ENCODE data around the gene RRP8. TPM values are rescaled to one million over a fixed set of nuclear protein-coding genes. Genes with fewer than 3 reads are reported as not detected.

Gene RRP8
- polyA plus RNA-seq, 1 donor from 2014 or later: 23.4 TPM

DNA sequence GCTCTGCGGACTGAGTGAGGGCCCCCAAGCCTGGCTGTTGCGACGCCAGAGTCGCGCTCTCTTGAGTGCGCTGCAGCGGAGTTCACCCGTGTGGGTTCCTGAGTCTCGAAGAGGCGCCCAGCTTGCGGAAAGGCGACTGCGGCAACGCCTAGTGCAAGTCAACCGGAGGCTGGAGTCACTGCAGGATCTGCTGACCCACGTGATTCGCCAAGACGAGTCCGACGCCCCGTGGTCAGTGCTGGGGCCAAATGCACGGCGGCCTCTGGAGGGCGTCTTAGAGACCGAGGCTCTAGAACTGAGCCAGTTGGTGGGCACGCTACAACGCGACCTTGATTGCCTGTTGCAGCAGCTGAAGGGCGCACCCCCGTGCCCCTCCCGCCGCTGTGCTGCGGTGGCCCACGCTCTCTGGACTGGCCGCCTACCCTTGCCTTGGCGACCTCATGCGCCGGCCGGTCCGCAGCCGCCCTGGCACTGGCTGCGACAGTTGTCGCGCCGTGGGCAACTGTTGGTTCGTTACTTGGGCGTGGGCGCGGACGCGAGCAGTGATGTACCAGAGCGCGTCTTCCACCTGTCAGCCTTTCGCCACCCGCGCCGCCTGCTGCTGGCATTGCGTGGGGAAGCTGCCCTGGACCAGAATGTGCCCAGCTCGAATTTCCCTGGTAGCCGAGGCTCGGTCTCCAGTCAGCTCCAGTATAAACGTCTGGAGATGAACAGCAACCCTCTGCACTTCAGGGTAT lies 32.6 kb downstream of the RRP8 start:
- Histone ChIP-seq H4K20me1 (ENCODE audit: insufficient read depth) (no peaks in the 10 kb centered on the region), H3K36me3 (ENCODE audit: insufficient read depth, low read length) (no peaks in the 10 kb centered on the region), H3K9me3 (ENCODE audit: low read length) (no peaks in the 10 kb centered on the region), H3K27ac (ENCODE audit: low read length) (no peak overlapping the region), H3K27me3 (ENCODE audit: insufficient read depth, low read depth, low read length) (no peaks in the 10 kb centered on the region), H3F3A (ENCODE audit: insufficient read depth, low read length, poor library complexity, severe bottlenecking) (no peaks in the 10 kb centered on the region), H3K4me2 (ENCODE audit: low read length) (no peak overlapping the region), H3K9ac (ENCODE audit: low read length) (no peak overlapping the region), H3K79me2 (replicated peaks; ENCODE audit: insufficient read depth, low read length) (no peaks in the 10 kb centered on the region), H2AFZ (ENCODE audit: low read depth, low read length) (no peak overlapping the region), H3K9me2 (ENCODE audit: insufficient read depth, low read length) (no peaks in the 10 kb centered on the region), H3K4me3 (ENCODE audit: low read length) (no peak overlapping the region)
- no peak for TF ChIP-seq EZH2 (IDR thresholded peaks at IDR 0.05; ENCODE audit: borderline replicate concordance, insufficient read depth, low read length, poor library complexity, severe bottlenecking)
- TF ChIP-seq, protein P1, sequence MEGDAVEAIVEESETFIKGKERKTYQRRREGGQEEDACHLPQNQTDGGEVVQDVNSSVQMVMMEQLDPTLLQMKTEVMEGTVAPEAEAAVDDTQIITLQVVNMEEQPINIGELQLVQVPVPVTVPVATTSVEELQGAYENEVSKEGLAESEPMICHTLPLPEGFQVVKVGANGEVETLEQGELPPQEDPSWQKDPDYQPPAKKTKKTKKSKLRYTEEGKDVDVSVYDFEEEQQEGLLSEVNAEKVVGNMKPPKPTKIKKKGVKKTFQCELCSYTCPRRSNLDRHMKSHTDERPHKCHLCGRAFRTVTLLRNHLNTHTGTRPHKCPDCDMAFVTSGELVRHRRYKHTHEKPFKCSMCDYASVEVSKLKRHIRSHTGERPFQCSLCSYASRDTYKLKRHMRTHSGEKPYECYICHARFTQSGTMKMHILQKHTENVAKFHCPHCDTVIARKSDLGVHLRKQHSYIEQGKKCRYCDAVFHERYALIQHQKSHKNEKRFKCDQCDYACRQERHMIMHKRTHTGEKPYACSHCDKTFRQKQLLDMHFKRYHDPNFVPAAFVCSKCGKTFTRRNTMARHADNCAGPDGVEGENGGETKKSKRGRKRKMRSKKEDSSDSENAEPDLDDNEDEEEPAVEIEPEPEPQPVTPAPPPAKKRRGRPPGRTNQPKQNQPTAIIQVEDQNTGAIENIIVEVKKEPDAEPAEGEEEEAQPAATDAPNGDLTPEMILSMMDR (IDR thresholded peaks at IDR 0.05; ENCODE audit: poor library complexity, severe bottlenecking): no peak

DNA sequence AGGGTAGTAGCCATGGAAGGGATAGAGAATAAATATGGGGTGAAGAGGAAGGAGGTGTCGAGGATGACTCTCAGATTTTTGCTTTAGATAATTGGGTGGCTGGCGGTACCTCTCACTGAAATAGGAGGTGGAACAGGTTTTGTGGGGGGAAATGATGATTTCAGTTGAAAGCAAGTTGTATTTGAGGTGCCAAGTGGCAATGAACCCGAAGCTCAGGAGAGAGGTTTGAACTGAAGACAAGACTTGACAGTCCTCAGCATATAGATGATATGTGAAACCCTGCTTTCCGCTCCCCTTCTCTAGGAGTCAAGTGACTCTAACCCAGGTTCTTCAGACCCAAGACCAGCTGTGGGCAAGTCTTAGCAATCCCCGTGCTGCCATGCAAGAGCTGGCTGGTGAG lies 33.7 kb downstream of the RRP8 start:
- H3K4me3 ChIP-seq (ENCODE audit: low read length): no peak overlapping the region

DNA sequence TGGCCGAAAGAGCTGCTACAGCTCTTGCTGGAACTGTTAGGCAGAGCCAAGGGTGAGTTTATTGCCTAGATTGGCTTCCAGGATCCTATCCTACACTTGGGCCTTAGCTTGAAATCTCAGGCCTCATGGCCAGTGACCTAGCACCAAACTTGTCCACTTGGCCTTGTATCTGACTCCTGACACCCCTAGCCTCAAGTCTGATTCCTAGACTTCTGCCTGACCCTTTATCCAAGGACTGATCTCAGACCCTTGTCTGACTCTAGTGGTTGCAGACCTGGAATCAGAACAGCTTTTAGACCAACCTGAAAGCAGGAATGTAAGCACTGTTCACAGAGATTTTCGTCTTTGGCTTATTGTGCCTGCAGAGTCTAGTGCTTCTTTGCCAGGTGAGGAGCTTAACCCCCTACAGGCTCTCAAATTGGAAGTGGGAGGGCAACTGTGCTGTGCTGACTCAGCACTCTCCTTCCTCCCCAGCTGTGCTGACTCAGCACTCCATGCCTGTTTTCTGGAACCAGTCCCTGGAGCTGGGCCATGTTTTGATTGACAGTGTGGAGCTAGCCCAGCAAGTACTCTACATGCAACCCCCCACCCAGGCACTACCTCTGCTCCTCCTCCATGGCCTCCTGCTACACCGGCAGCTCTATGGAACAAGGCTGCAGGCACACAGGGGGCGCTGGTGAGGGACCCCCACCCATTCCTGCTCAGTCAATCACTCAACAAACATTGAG lies 35.1 kb downstream of the RRP8 start:
- Histone ChIP-seq H3K4me3 (ENCODE audit: low read length) (no peak overlapping the region), H4K20me1 (ENCODE audit: insufficient read depth) (no peaks in the 10 kb centered on the region), H3K36me3 (ENCODE audit: insufficient read depth, low read length) (no peaks in the 10 kb centered on the region), H3K27me3 (ENCODE audit: insufficient read depth, low read depth, low read length) (no peaks in the 10 kb centered on the region), H2AFZ (ENCODE audit: low read depth, low read length) (no peak overlapping the region), H3K9me3 (ENCODE audit: low read length) (no peaks in the 10 kb centered on the region), H3K4me2 (ENCODE audit: low read length) (no peak overlapping the region), H3K27ac (ENCODE audit: low read length) (no peak overlapping the region), H3K9ac (ENCODE audit: low read length) (no peak overlapping the region), H3K79me2 (replicated peaks; ENCODE audit: insufficient read depth, low read length) (no peaks in the 10 kb centered on the region), H3F3A (ENCODE audit: insufficient read depth, low read length, poor library complexity, severe bottlenecking) (no peaks in the 10 kb centered on the region), H3K9me2 (ENCODE audit: insufficient read depth, low read length) (no peaks in the 10 kb centered on the region)
- no peak for TF ChIP-seq EZH2 (IDR thresholded peaks at IDR 0.05; ENCODE audit: borderline replicate concordance, insufficient read depth, low read length, poor library complexity, severe bottlenecking)
- no peak for TF ChIP-seq EP300 (conservative IDR thresholded peaks at IDR 0.05; ENCODE audit: poor library complexity, severe bottlenecking)
- TF ChIP-seq SMC3 (conservative IDR thresholded peaks at IDR 0.05; ENCODE audit: poor library complexity): no peak
- TF ChIP-seq POLR2AphosphoS5 (IDR thresholded peaks at IDR 0.05): no peak
- no peak for TF ChIP-seq TAF1 (IDR thresholded peaks at IDR 0.05; ENCODE audit: low read depth)
- TF ChIP-seq RAD21 (conservative IDR thresholded peaks at IDR 0.05): no peak
- TF ChIP-seq, protein P2, sequence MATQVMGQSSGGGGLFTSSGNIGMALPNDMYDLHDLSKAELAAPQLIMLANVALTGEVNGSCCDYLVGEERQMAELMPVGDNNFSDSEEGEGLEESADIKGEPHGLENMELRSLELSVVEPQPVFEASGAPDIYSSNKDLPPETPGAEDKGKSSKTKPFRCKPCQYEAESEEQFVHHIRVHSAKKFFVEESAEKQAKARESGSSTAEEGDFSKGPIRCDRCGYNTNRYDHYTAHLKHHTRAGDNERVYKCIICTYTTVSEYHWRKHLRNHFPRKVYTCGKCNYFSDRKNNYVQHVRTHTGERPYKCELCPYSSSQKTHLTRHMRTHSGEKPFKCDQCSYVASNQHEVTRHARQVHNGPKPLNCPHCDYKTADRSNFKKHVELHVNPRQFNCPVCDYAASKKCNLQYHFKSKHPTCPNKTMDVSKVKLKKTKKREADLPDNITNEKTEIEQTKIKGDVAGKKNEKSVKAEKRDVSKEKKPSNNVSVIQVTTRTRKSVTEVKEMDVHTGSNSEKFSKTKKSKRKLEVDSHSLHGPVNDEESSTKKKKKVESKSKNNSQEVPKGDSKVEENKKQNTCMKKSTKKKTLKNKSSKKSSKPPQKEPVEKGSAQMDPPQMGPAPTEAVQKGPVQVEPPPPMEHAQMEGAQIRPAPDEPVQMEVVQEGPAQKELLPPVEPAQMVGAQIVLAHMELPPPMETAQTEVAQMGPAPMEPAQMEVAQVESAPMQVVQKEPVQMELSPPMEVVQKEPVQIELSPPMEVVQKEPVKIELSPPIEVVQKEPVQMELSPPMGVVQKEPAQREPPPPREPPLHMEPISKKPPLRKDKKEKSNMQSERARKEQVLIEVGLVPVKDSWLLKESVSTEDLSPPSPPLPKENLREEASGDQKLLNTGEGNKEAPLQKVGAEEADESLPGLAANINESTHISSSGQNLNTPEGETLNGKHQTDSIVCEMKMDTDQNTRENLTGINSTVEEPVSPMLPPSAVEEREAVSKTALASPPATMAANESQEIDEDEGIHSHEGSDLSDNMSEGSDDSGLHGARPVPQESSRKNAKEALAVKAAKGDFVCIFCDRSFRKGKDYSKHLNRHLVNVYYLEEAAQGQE (IDR thresholded peaks at IDR 0.05; ENCODE audit: borderline replicate concordance): no peak
- no peak for TF ChIP-seq MXI1 (conservative IDR thresholded peaks at IDR 0.05; ENCODE audit: poor library complexity, severe bottlenecking)
- TF ChIP-seq, protein P1 (IDR thresholded peaks at IDR 0.05; ENCODE audit: poor library complexity, severe bottlenecking): no peak

More for the DNA sequence above, 33.7 kb downstream of the RRP8 start:
- no peak for TF ChIP-seq EP300 (conservative IDR thresholded peaks at IDR 0.05; ENCODE audit: poor library complexity, severe bottlenecking)
- no peaks in the 10 kb centered on the region for H3F3A ChIP-seq (ENCODE audit: insufficient read depth, low read length, poor library complexity, severe bottlenecking)
- no peaks in the 10 kb centered on the region for H3K79me2 ChIP-seq (replicated peaks; ENCODE audit: insufficient read depth, low read length)
- H3K9me3 ChIP-seq (ENCODE audit: low read length): no peaks in the 10 kb centered on the region
- no peak overlapping the region for H3K4me2 ChIP-seq (ENCODE audit: low read length)
- no peak overlapping the region for H3K9ac ChIP-seq (ENCODE audit: low read length)
- H3K27me3 ChIP-seq (ENCODE audit: insufficient read depth, low read depth, low read length): no peaks in the 10 kb centered on the region
- H4K20me1 ChIP-seq (ENCODE audit: insufficient read depth): no peaks in the 10 kb centered on the region
- no peak overlapping the region for H3K27ac ChIP-seq (ENCODE audit: low read length)
- H2AFZ ChIP-seq (ENCODE audit: low read depth, low read length): no peak overlapping the region
- H3K36me3 ChIP-seq (ENCODE audit: insufficient read depth, low read length): no peaks in the 10 kb centered on the region
- no peaks in the 10 kb centered on the region for H3K9me2 ChIP-seq (ENCODE audit: insufficient read depth, low read length)

Measured in neural cell (in vitro differentiated cells).